BLaER1 (cell line): Measurements from ENCODE around the gene KCNQ4.

Source experiments
- H3K27ac ChIP-seq: shearing (Covaris generic); formaldehyde crosslinking; 2 replicates; pipeline ENCODE4 v1.8.1; 2022
- H3K27me3 ChIP-seq: shearing (Covaris generic); formaldehyde crosslinking; 2 replicates; pipeline ENCODE4 v1.8.1; 2022
- H3K36me3 ChIP-seq: shearing (Covaris generic); formaldehyde crosslinking; 2 replicates; pipeline ENCODE4 v1.8.1; 2022
- H3K4me1 ChIP-seq: shearing (Covaris generic); formaldehyde crosslinking; 2 replicates; pipeline ENCODE4 v1.8.1; 2022
- H3K4me2 ChIP-seq: shearing (Covaris generic); formaldehyde crosslinking; 2 replicates; pipeline ENCODE4 v1.8.1; 2022
- H3K4me3 ChIP-seq: shearing (Covaris generic); formaldehyde crosslinking; 2 replicates; pipeline ENCODE4 v1.8.1; 2022
- H3K9ac ChIP-seq: shearing (Covaris generic); formaldehyde crosslinking; 2 replicates; pipeline ENCODE4 v1.8.1; 2022
- H3K9me3 ChIP-seq: shearing (Covaris generic); formaldehyde crosslinking; 2 replicates; pipeline ENCODE4 v1.8.1; 2022
- H4K20me1 ChIP-seq: shearing (Covaris generic); formaldehyde crosslinking; 2 replicates; pipeline ENCODE4 v1.8.1; 2022
- Cebpa-rat ChIP-seq: shearing (Covaris generic); IDR thresholded peaks from 2 replicates; pipeline ENCODE4 v1.8.1; 2022

Gene KCNQ4

GRCh38 chr1:40764981-40765380 lies 18.6 kb upstream of the KCNQ4 start:
- Histone ChIP-seq H3K36me3 (peaks cover 83% of the 10 kb centered on the region), H3K9me3 (no peaks in the 10 kb centered on the region), H3K27ac (no peak overlapping the region), H3K27me3 (no peaks in the 10 kb centered on the region), H3K4me1 (peaks cover 44% of the 10 kb centered on the region), H4K20me1 (no peaks in the 10 kb centered on the region), H3K4me3 (no peak overlapping the region), H3K4me2 (no peak overlapping the region), H3K9ac (no peak overlapping the region)
- TF ChIP-seq Cebpa-rat = no peak

DNA sequence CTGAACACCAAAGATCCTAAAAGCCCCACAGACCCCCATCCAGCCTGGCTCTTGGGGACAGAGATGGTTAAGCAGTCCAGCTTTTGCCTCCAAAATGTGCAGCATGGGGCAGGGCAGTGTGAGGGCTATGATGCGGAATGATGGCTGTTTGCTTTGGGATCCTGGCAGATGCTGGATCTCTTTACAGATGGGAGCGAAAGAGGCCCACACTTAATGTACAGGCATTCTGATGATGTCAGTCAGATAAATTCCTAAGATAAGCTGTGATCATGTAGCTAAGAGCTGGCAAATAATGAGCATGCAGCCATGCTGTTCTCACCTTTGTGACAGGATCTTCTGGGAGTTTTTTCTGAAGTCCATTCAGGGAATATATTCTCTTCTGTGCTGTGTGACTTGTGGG lies 17.6 kb upstream of the KCNQ4 start:
- H3K4me1 ChIP-seq = peaks cover 53% of the 10 kb centered on the region
- H3K9ac ChIP-seq = no peak overlapping the region
- no peak overlapping the region for H3K4me3 ChIP-seq
- TF ChIP-seq Cebpa-rat = no peak
- H3K9me3 ChIP-seq = no peaks in the 10 kb centered on the region
- H3K27ac ChIP-seq = no peak overlapping the region
- H3K27me3 ChIP-seq = no peaks in the 10 kb centered on the region
- no peak overlapping the region for H3K4me2 ChIP-seq
- H3K36me3 ChIP-seq = peaks cover 82% of the 10 kb centered on the region
- H4K20me1 ChIP-seq = no peaks in the 10 kb centered on the region

- no peak for TF ChIP-seq Cebpa-rat
- H3K4me1 ChIP-seq = peaks cover 53% of the 10 kb centered on the region
- H3K27me3 ChIP-seq = no peaks in the 10 kb centered on the region
- H3K9me3 ChIP-seq = no peaks in the 10 kb centered on the region
- no peak overlapping the region for H3K4me2 ChIP-seq
- no peak overlapping the region for H3K4me3 ChIP-seq
- no peaks in the 10 kb centered on the region for H4K20me1 ChIP-seq
- no peak overlapping the region for H3K9ac ChIP-seq
- H3K36me3 ChIP-seq = peaks cover 82% of the 10 kb centered on the region
- no peak overlapping the region for H3K27ac ChIP-seq
Measured at GRCh38 chr1:40766560-40766959, 17.0 kb upstream of the KCNQ4 start.

- Histone ChIP-seq H3K27me3 (no peaks in the 10 kb centered on the region), H3K9ac (no peak overlapping the region), H3K36me3 (peaks cover 81% of the 10 kb centered on the region), H3K9me3 (no peaks in the 10 kb centered on the region), H3K4me2 (no peak overlapping the region), H4K20me1 (no peaks in the 10 kb centered on the region), H3K4me3 (no peak overlapping the region), H3K27ac (no peak overlapping the region), H3K4me1 (peaks cover 37% of the 10 kb centered on the region)
- TF ChIP-seq Cebpa-rat = no peak
Measured at GRCh38 chr1:40768146-40768990, 15.2 kb upstream of the KCNQ4 start.

DNA sequence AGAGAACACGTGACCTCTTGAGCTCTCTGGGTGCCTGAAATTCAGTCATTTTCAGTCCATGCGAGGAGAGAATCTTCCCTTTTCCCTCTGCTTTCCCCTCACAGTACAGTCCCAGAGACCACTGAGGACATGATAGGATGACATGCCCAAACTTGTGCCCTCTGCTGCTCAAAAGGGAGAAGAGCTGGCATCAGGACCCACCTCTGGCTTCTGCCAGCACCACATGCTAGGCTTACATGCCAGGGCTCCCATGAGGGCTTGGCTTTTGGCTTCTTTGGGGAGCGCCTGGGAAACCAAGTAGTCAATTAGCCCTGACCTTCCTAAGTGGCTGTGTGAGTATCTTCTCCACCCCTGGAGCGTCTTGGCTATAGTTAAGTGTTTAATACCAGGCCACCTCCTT lies 13.8 kb upstream of the KCNQ4 start:
- no peak for TF ChIP-seq Cebpa-rat
- H3K9me3 ChIP-seq = no peaks in the 10 kb centered on the region
- H3K27me3 ChIP-seq = no peaks in the 10 kb centered on the region
- no peak overlapping the region for H3K4me3 ChIP-seq
- peaks cover 80% of the 10 kb centered on the region for H3K36me3 ChIP-seq
- peaks cover 23% of the 10 kb centered on the region for H3K4me1 ChIP-seq
- H3K27ac ChIP-seq = peak overlapping the region; percentile 44; the same call in 1 of the 2 replicates
- no peaks in the 10 kb centered on the region for H4K20me1 ChIP-seq
- H3K9ac ChIP-seq = peak overlapping the region; percentile 22; the same call in 1 of the 2 replicates
- peak overlapping the region; percentile 49 for H3K4me2 ChIP-seq

DNA sequence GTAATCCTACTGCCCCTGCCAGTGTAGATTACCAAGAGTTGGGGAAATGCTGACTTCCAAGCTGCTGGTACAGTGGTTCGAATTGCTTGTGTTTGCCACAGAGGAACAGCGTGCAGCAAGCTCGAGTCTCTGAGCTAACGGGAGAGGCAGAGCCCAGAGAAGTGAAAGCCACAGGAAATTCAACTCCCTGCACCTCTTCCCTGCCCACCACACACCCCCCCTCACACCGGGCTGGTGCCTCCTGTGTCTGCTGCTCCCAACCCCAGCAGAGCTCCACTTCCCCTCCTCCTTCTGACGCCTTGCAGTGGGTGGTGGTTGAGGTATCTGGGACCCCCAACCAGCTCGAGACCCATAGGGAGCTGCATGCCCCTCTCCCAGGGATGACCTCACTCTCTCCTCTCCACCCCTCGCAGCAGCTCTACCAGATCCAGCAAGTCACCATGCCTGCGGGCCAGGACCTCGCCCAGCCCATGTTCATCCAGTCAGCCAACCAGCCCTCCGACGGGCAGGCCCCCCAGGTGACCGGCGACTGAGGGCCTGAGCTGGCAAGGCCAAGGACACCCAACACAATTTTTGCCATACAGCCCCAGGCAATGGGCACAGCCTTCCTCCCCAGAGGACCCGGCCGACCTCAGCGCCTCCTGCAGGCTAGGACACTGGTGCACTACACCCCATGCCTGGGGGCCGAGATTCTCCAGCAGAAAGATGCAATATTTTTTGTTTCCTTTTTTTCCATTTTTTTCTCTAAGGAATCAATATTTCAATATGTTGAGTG lies 13.1 kb upstream of the KCNQ4 start:
- H3K27ac ChIP-seq = peak overlapping the region; percentile 44; the same call in 1 of the 2 replicates
- no peaks in the 10 kb centered on the region for H4K20me1 ChIP-seq
- H3K4me3 ChIP-seq = no peak overlapping the region
- TF ChIP-seq Cebpa-rat = no peak
- peak overlapping the region; percentile 22; the same call in 1 of the 2 replicates for H3K9ac ChIP-seq
- peak overlapping the region; percentile 49 for H3K4me2 ChIP-seq
- H3K27me3 ChIP-seq = no peaks in the 10 kb centered on the region
- H3K9me3 ChIP-seq = no peaks in the 10 kb centered on the region
- peaks cover 20% of the 10 kb centered on the region for H3K4me1 ChIP-seq
- peaks cover 73% of the 10 kb centered on the region for H3K36me3 ChIP-seq

DNA sequence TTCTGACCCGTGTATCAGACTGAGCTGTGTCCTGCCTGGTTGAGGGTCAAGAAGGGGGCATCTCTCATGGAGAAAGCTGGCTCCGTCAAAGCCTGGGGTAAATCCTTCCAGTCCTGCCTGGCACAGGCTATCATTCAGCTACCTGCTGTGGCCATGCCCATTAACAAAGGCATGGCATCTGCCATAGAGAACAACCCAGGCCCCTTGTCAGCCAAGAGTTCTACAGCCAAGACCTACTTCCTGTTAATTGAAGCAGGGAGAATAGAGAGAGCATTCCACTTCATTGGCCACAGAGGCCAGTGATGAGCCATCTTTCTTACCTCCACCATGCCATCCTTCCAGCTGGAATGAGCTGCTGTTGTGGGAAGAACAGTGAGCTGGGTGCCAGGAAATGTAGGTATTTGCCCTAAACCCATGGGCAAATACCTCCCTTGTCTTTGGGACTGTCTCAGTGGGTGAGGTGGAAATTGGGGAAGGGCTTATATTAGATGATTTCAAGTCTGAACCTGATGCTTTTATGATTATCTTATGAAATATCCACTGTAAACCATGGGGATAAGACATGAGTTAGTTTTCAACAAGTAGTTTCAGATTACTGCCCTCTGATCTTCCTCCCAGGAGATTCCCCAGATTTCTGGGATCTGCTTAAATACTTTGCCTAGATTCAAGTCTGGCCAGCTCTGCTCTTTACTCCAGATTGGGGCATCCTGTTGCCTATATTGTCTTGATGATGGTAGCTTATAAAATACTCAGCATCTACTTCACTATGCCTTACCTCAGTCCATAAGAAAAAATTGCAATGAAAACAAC lies 11.2 kb upstream of the KCNQ4 start:
- peaks cover 20% of the 10 kb centered on the region for H3K4me1 ChIP-seq
- no peak overlapping the region for H3K9ac ChIP-seq
- no peak overlapping the region for H3K27ac ChIP-seq
- TF ChIP-seq Cebpa-rat = no peak
- H3K9me3 ChIP-seq = peaks cover 15% of the 10 kb centered on the region
- peaks cover 67% of the 10 kb centered on the region for H3K36me3 ChIP-seq
- no peaks in the 10 kb centered on the region for H3K27me3 ChIP-seq
- H3K4me3 ChIP-seq = no peak overlapping the region
- no peaks in the 10 kb centered on the region for H4K20me1 ChIP-seq
- no peak overlapping the region for H3K4me2 ChIP-seq

DNA sequence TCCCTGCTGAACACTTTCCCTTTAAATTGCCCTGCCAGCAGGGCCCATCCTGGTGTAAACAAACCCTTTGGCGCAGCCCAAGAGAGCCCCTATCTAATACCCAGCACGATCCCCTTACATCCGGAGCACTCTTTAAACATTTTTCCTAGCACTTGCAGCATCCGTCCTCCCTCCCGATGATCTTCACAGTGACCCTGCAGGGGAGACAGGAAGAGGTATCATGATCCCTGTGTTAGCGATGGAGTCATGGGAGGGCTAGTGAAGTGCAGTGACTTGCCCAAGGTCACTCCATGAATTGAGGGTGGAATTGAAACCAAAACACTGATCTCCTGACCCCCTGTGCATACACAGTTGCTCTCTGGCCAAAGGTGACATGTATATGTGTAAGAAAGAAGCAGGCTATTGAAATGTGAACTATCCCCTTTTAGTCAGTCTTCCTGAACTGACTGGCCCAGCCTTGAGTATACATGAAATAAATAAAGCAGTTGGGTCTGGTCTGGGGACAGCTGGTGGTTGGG lies 9.8 kb upstream of the KCNQ4 start:
- H3K27me3 ChIP-seq = no peaks in the 10 kb centered on the region
- H3K4me3 ChIP-seq = no peak overlapping the region
- no peak overlapping the region for H3K9ac ChIP-seq
- TF ChIP-seq Cebpa-rat = no peak
- peaks cover 20% of the 10 kb centered on the region for H3K4me1 ChIP-seq
- no peaks in the 10 kb centered on the region for H4K20me1 ChIP-seq
- H3K9me3 ChIP-seq = peaks cover 18% of the 10 kb centered on the region
- H3K4me2 ChIP-seq = no peak overlapping the region
- peaks cover 52% of the 10 kb centered on the region for H3K36me3 ChIP-seq
- no peak overlapping the region for H3K27ac ChIP-seq

DNA sequence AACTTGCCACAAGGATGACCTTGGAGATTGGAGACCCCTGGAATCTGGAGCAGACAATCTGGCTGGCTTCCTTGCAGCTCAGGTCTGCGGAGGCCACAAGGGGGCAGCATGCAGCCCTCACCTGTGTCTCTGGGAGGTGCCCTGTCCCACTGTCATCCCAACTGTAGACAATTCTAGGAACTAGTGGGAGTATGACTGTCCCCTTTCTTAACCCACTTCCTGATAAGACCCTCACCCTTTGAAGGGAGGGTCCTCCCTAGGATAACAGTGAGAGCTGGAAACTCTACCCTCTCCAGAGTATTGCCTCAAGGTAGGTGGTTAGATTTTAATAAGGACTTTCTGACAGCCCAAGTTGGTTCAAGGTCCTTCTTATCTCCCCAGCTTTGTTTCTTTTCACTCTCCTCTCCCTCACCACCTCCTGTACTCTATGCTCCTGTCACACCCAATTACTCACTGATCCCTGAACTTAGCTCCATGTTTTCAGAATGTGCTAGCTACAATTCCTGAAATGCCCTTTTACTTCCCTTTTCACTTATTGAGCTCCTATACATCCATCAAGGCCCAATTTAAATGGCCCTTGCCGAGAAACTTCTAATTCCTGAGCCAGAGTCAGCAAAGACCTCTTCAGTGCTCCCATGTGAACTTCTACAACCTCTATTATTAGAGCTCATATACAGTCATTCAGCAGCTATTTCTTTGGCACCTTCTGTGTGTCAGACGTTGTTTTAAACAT lies 9.2 kb upstream of the KCNQ4 start:
- H3K4me3 ChIP-seq = no peak overlapping the region
- H3K27me3 ChIP-seq = no peaks in the 10 kb centered on the region
- TF ChIP-seq Cebpa-rat = no peak
- H3K4me2 ChIP-seq = no peak overlapping the region
- H3K9me3 ChIP-seq = peaks cover 18% of the 10 kb centered on the region
- H3K9ac ChIP-seq = no peak overlapping the region
- H3K36me3 ChIP-seq = peaks cover 46% of the 10 kb centered on the region
- no peak overlapping the region for H3K27ac ChIP-seq
- no peaks in the 10 kb centered on the region for H4K20me1 ChIP-seq
- H3K4me1 ChIP-seq = peaks cover 15% of the 10 kb centered on the region
